ENCODE measurements around the gene DCTPP1. TPM values are rescaled to one million over a fixed set of nuclear protein-coding genes. Genes with fewer than 3 reads are reported as not detected.

DCTPP1 gene
- total and polyA plus RNA-seq, 9 of the 15 experiments (the other 6 are each of a cell fraction or from before 2014, with no cell fraction given): 45.0 to 132 (median 80.6) TPM

GRCh38 chr16:30439720-30440348 lies 10.0 kb upstream of the DCTPP1 start:
- H3K9ac ChIP-seq (ENCODE audit: insufficient read depth in 1 of 2, low read depth in 2 of 2, low read length in 2 of 2): no peak overlapping the region
- H3K4me2 ChIP-seq (ENCODE audit: insufficient read depth, low read length): no peak overlapping the region
- intact Hi-C loops (cut with micrococcal nuclease) (no loop called here), in situ Hi-C loops (cut with MboI) (loop anchor here (10.0 kb wide), 1 partner anchor 185 kb away; no protein-coding TSS in a partner anchor)
- peaks cover 20% of the 10 kb centered on the region for H3K36me3 ChIP-seq (ENCODE audit: control insufficient read depth, insufficient read depth, low read length)
- no peak for FAIRE-seq
- no peaks in the 10 kb centered on the region for H3K27me3 ChIP-seq (ENCODE audit: control insufficient read depth in 2 of 2, insufficient read depth in 2 of 2, low read length in 2 of 2)
- H3K9me1 ChIP-seq (ENCODE audit: control insufficient read depth, insufficient read depth, low read length): no peaks in the 10 kb centered on the region
- no peak for TF ChIP-seq ZNF134 (CRISPR knock-in tag; conservative IDR thresholded peaks at IDR 0.05)
- TF ChIP-seq ZNF121 (CRISPR knock-in tag; conservative IDR thresholded peaks at IDR 0.05): peak; percentile 53; the same call in 1 of the 2 replicates
- no peaks in the 10 kb centered on the region for H3K9me3 ChIP-seq (replicated peaks; ENCODE audit: control insufficient read depth, insufficient read depth, low read depth, low read length)
- H3K4me3 ChIP-seq: no peak overlapping the region
- H3K4me1 ChIP-seq (replicated peaks in 1 of 2; ENCODE audit: control insufficient read depth in 2 of 2, insufficient read depth in 2 of 2, low read length in 2 of 2): peaks cover 0 to 7% of the 10 kb centered on the region in 2 experiments; a peak in 2 of 5 replicates
- H4K20me1 ChIP-seq (replicated peaks; ENCODE audit: control insufficient read depth, insufficient read depth, low read length): 0 out of 2 replicates have a peak, but pooled peaks cover 7% of the 10 kb centered on the region
- no TSS peak for BruUV-seq (replicated peaks)
- no peak overlapping the region for H2AFZ ChIP-seq (ENCODE audit: low read depth, low read length)
- ChIA-PET CTCF (ENCODE audit: low intra/inter-chr PET ratio) (no interaction called here), POLR2A (no interaction called here)
- peaks cover 20% of the 10 kb centered on the region for H3K79me2 ChIP-seq (ENCODE audit: control insufficient read depth, insufficient read depth, low read length)
- no peak overlapping the region for H3K27ac ChIP-seq (ENCODE audit: extremely low read depth, low read depth, low read length)
- ATAC-seq: no peak
- WGBS (ENCODE audit: insufficient coverage, low coverage, missing lambda C conversion rate): 71% methylated on average over 6 of the region's 6 CpGs
- no peak for DNase-seq (ENCODE audit: extremely low read depth in 1 of 4, low spot score in 3 of 4)

GRCh38 chr16:30438835-30439234 lies 9.0 kb upstream of the DCTPP1 start:
- H3K9me1 ChIP-seq (ENCODE audit: control insufficient read depth, insufficient read depth, low read length): no peaks in the 10 kb centered on the region
- ChIA-PET POLR2A (no interaction called here), CTCF (ENCODE audit: low intra/inter-chr PET ratio) (no interaction called here)
- no peak overlapping the region for H2AFZ ChIP-seq (ENCODE audit: low read depth, low read length)
- H3K9me3 ChIP-seq (replicated peaks; ENCODE audit: control insufficient read depth, insufficient read depth, low read depth, low read length): no peaks in the 10 kb centered on the region
- 60% methylated on average over 5 of the region's 5 CpGs for WGBS (ENCODE audit: insufficient coverage, low coverage, missing lambda C conversion rate)
- FAIRE-seq (no peak), ATAC-seq (no peak), DNase-seq (ENCODE audit: extremely low read depth in 1 of 4, low spot score in 3 of 4) (no peak)
- no peak overlapping the region for H3K4me2 ChIP-seq (ENCODE audit: insufficient read depth, low read length)
- 0 out of 2 replicates have a peak, but pooled peaks cover 3% of the 10 kb centered on the region for H4K20me1 ChIP-seq (replicated peaks; ENCODE audit: control insufficient read depth, insufficient read depth, low read length)
- H3K4me1 ChIP-seq (replicated peaks in 1 of 2; ENCODE audit: control insufficient read depth in 2 of 2, insufficient read depth in 2 of 2, low read length in 2 of 2): peaks cover 0 to 7% of the 10 kb centered on the region in 2 experiments; a peak in 2 of 5 replicates
- peaks cover 10% of the 10 kb centered on the region; the same call in 2 of the 3 replicates for H3K36me3 ChIP-seq (ENCODE audit: control insufficient read depth, insufficient read depth, low read length)
- TF ChIP-seq NFATC3 (IDR thresholded peaks at IDR 0.05): no peak
- TF ChIP-seq ZSCAN32 (CRISPR knock-in tag; IDR thresholded peaks at IDR 0.05): no peak
- no peak for TF ChIP-seq XRCC3 (IDR thresholded peaks at IDR 0.05)
- TF ChIP-seq ZNF253 (CRISPR knock-in tag; conservative IDR thresholded peaks at IDR 0.05): no peak
- TF ChIP-seq MAFG (tag; conservative IDR thresholded peaks at IDR 0.05): no peak
- no peak for TF ChIP-seq NFXL1 (CRISPR knock-in tag; IDR thresholded peaks at IDR 0.05)
- TF ChIP-seq FOS (IDR thresholded peaks at IDR 0.05; ENCODE audit: extremely low read depth, insufficient read length): no peak
- TF ChIP-seq HLTF (IDR thresholded peaks at IDR 0.05): no peak
- no peak for TF ChIP-seq XRCC5 (IDR thresholded peaks at IDR 0.05; ENCODE audit: low read depth, low read length)
- TF ChIP-seq MIER1 (IDR thresholded peaks at IDR 0.05; ENCODE audit: low read depth): no peak
- TF ChIP-seq SREBF1 (IDR thresholded peaks at IDR 0.05; ENCODE audit: borderline replicate concordance, low read depth, low read length): no peak
- no peak for TF ChIP-seq SMAD1 (IDR thresholded peaks at IDR 0.05; ENCODE audit: low read depth, low read length, partially characterized antibody)
- no peak for TF ChIP-seq SIRT6 (IDR thresholded peaks at IDR 0.05; ENCODE audit: low read depth, low read length)
- TF ChIP-seq HNRNPLL (IDR thresholded peaks at IDR 0.05; ENCODE audit: low read depth, low read length, poor library complexity, severe bottlenecking): no peak
- no peak for TF ChIP-seq MCM2 (IDR thresholded peaks at IDR 0.05; ENCODE audit: low read depth)
- BruUV-seq (replicated peaks): no TSS peak
- H3K27me3 ChIP-seq (ENCODE audit: control insufficient read depth in 2 of 2, insufficient read depth in 2 of 2, low read length in 2 of 2): no peaks in the 10 kb centered on the region
- no peak overlapping the region for H3K4me3 ChIP-seq
- in situ Hi-C loops (cut with MboI): loop anchor here (10.0 kb wide), 1 partner anchor 186 kb away; no protein-coding TSS in a partner anchor
- H3K79me2 ChIP-seq (ENCODE audit: control insufficient read depth, insufficient read depth, low read length): peaks cover 10% of the 10 kb centered on the region
- no peak overlapping the region for H3K9ac ChIP-seq (ENCODE audit: insufficient read depth in 1 of 2, low read depth in 2 of 2, low read length in 2 of 2)
- intact Hi-C loops (cut with micrococcal nuclease): no loop called here
- no peak overlapping the region for H3K27ac ChIP-seq (ENCODE audit: extremely low read depth, low read depth, low read length)

Measured in K562 (cell line).